Activated naive CD4-positive, alpha-beta T cell treated with Interleukin-2 at 50 U/mL for 16 hours (primary cell): ENCODE data around the gene CAPN10.
A peak's percentile ranks its signal among the peaks of the same experiment; 100 is the strongest.

Experiments
- DNase-seq: peaks from one replicate; pipeline ENCODE4 v3.0.0-alpha.2; 2020

CAPN10 gene

GRCh38 chr2:240575101-240575965 is 11.2 kb upstream of the CAPN10 start:
- DNase-seq = no peak

GRCh38 chr2:240576036-240576435 is 10.5 kb upstream of the CAPN10 start:
- no peak for DNase-seq

- DNase-seq = no peak
Observed at GRCh38 chr2:240576436-240577205, 9.9 kb upstream of the CAPN10 start.

GRCh38 chr2:240577281-240578109 is 9.0 kb upstream of the CAPN10 start:
- no peak for DNase-seq

- no peak for DNase-seq
Observed at GRCh38 chr2:240578110-240578450, 8.5 kb upstream of the CAPN10 start.

- DNase-seq = no peak
Observed at GRCh38 chr2:240578488-240578887, 8.0 kb upstream of the CAPN10 start.

- DNase-seq = no peak
Observed at GRCh38 chr2:240579071-240579762, 7.3 kb upstream of the CAPN10 start.

- peak; percentile 85 for DNase-seq
Observed at GRCh38 chr2:240579771-240580614, 6.5 kb upstream of the CAPN10 start.

- DNase-seq = no peak
Observed at GRCh38 chr2:240581811-240582210, 4.7 kb upstream of the CAPN10 start.

GRCh38 chr2:240582781-240583180 is 3.8 kb upstream of the CAPN10 start:
- no peak for DNase-seq

- DNase-seq = no peak
Observed at GRCh38 chr2:240583774-240584173, 2.8 kb upstream of the CAPN10 start.

GRCh38 chr2:240584486-240585031 is 2.0 kb upstream of the CAPN10 start:
- no peak for DNase-seq

GRCh38 chr2:240585101-240585500 is 1.4 kb upstream of the CAPN10 start:
- DNase-seq = no peak

GRCh38 chr2:240585681-240586197 is 795 bp upstream of the CAPN10 start:
- DNase-seq = no peak

- DNase-seq = peak; percentile 68
Observed at GRCh38 chr2:240586919-240587800, 626 bp downstream of the CAPN10 start.

- no peak for DNase-seq
Observed at GRCh38 chr2:240588006-240588655, 1.6 kb downstream of the CAPN10 start.

- no peak for DNase-seq
Observed at GRCh38 chr2:240588669-240589068, 2.1 kb downstream of the CAPN10 start.

- no peak for DNase-seq
Observed at GRCh38 chr2:240589375-240589774, 2.8 kb downstream of the CAPN10 start.

- DNase-seq = no peak
Observed at GRCh38 chr2:240589850-240590525, 3.5 kb downstream of the CAPN10 start.
